ENCODE data around the gene SLC8B1. TPM values are rescaled to one million over a fixed set of nuclear protein-coding genes. Genes with fewer than 3 reads are reported as not detected.

SLC8B1 gene
- polyA plus RNA-seq, 1 donor from 2014 or later = 1.1 TPM

GRCh38 chr12:113368331-113368730 lies 33.4 kb upstream of the SLC8B1 start:
- Histone ChIP-seq H3K9ac (ENCODE audit: low read length) (no peak overlapping the region), H3K9me3 (ENCODE audit: low read length) (no peaks in the 10 kb centered on the region), H4K20me1 (ENCODE audit: insufficient read depth) (no peaks in the 10 kb centered on the region), H3F3A (ENCODE audit: insufficient read depth, low read length, poor library complexity, severe bottlenecking) (no peaks in the 10 kb centered on the region), H3K9me2 (ENCODE audit: insufficient read depth, low read length) (no peaks in the 10 kb centered on the region), H3K36me3 (ENCODE audit: insufficient read depth, low read length) (no peaks in the 10 kb centered on the region), H3K27ac (ENCODE audit: low read length) (no peak overlapping the region), H3K27me3 (ENCODE audit: insufficient read depth, low read depth, low read length) (no peaks in the 10 kb centered on the region), H3K4me3 (ENCODE audit: low read length) (no peak overlapping the region), H3K79me2 (replicated peaks; ENCODE audit: insufficient read depth, low read length) (no peaks in the 10 kb centered on the region), H2AFZ (ENCODE audit: low read depth, low read length) (no peak overlapping the region), H3K4me2 (ENCODE audit: low read length) (no peak overlapping the region)
- TF ChIP-seq TAF1 (IDR thresholded peaks at IDR 0.05; ENCODE audit: low read depth) = no peak
- no peak for TF ChIP-seq SMC3 (conservative IDR thresholded peaks at IDR 0.05; ENCODE audit: poor library complexity)
- TF ChIP-seq MXI1 (conservative IDR thresholded peaks at IDR 0.05; ENCODE audit: poor library complexity, severe bottlenecking) = no peak
- no peak for TF ChIP-seq RAD21 (conservative IDR thresholded peaks at IDR 0.05)
- TF ChIP-seq EZH2 (IDR thresholded peaks at IDR 0.05; ENCODE audit: borderline replicate concordance, insufficient read depth, low read length, poor library complexity, severe bottlenecking) = no peak
- no peak for TF ChIP-seq POLR2AphosphoS5 (IDR thresholded peaks at IDR 0.05)
- no peak for TF ChIP-seq CTCF (IDR thresholded peaks at IDR 0.05; ENCODE audit: poor library complexity, severe bottlenecking)
- no peak for TF ChIP-seq EP300 (conservative IDR thresholded peaks at IDR 0.05; ENCODE audit: poor library complexity, severe bottlenecking)
- no peak for TF ChIP-seq REST (IDR thresholded peaks at IDR 0.05; ENCODE audit: borderline replicate concordance)

- no peak overlapping the region for H3K27ac ChIP-seq (ENCODE audit: low read length)
- H3K4me2 ChIP-seq (ENCODE audit: low read length) = no peak overlapping the region
- H3K9ac ChIP-seq (ENCODE audit: low read length) = no peak overlapping the region
- H3K36me3 ChIP-seq (ENCODE audit: insufficient read depth, low read length) = no peaks in the 10 kb centered on the region
- H3F3A ChIP-seq (ENCODE audit: insufficient read depth, low read length, poor library complexity, severe bottlenecking) = no peaks in the 10 kb centered on the region
- no peaks in the 10 kb centered on the region for H3K27me3 ChIP-seq (ENCODE audit: insufficient read depth, low read depth, low read length)
- H4K20me1 ChIP-seq (ENCODE audit: insufficient read depth) = no peaks in the 10 kb centered on the region
- H3K9me3 ChIP-seq (ENCODE audit: low read length) = no peaks in the 10 kb centered on the region
- no peak overlapping the region for H3K4me3 ChIP-seq (ENCODE audit: low read length)
- no peaks in the 10 kb centered on the region for H3K79me2 ChIP-seq (replicated peaks; ENCODE audit: insufficient read depth, low read length)
- no peaks in the 10 kb centered on the region for H3K9me2 ChIP-seq (ENCODE audit: insufficient read depth, low read length)
- H2AFZ ChIP-seq (ENCODE audit: low read depth, low read length) = no peak overlapping the region
- TF ChIP-seq TAF1 (IDR thresholded peaks at IDR 0.05; ENCODE audit: low read depth) = no peak
- no peak for TF ChIP-seq POLR2AphosphoS5 (IDR thresholded peaks at IDR 0.05)
- TF ChIP-seq SMC3 (conservative IDR thresholded peaks at IDR 0.05; ENCODE audit: poor library complexity) = no peak
- no peak for TF ChIP-seq MXI1 (conservative IDR thresholded peaks at IDR 0.05; ENCODE audit: poor library complexity, severe bottlenecking)
- no peak for TF ChIP-seq EZH2 (IDR thresholded peaks at IDR 0.05; ENCODE audit: borderline replicate concordance, insufficient read depth, low read length, poor library complexity, severe bottlenecking)
- TF ChIP-seq CTCF (IDR thresholded peaks at IDR 0.05; ENCODE audit: poor library complexity, severe bottlenecking) = no peak
Measured at GRCh38 chr12:113366827-113367226, 31.9 kb upstream of the SLC8B1 start.

Data from neural cell (in vitro differentiated cells).